OCI-LY1 (cell line): ENCODE results near the gene LMF2.

ENCODE experiments used
- EZH2 ChIP-seq: fragments of 200-600 bp; sonication (generic), shearing (Covaris generic); IDR thresholded peaks from 2 replicates; pipeline ENCODE4 v1.8.0; 2017; ENCODE audit warnings: borderline replicate concordance, mixed run types, mild to moderate bottlenecking, antibody characterized with exemption, low read length, moderate library complexity, mixed read lengths
- TF ChIP-seq, protein P1 (sequence below): fragments of 200-600 bp; sonication (generic), shearing (Covaris generic); IDR thresholded peaks from 2 replicates; pipeline ENCODE4 v1.5.1; 2017; ENCODE audit warnings: mild to moderate bottlenecking, antibody characterized with exemption, low read length, moderate library complexity, mixed read lengths

- TF ChIP-seq, protein P1, sequence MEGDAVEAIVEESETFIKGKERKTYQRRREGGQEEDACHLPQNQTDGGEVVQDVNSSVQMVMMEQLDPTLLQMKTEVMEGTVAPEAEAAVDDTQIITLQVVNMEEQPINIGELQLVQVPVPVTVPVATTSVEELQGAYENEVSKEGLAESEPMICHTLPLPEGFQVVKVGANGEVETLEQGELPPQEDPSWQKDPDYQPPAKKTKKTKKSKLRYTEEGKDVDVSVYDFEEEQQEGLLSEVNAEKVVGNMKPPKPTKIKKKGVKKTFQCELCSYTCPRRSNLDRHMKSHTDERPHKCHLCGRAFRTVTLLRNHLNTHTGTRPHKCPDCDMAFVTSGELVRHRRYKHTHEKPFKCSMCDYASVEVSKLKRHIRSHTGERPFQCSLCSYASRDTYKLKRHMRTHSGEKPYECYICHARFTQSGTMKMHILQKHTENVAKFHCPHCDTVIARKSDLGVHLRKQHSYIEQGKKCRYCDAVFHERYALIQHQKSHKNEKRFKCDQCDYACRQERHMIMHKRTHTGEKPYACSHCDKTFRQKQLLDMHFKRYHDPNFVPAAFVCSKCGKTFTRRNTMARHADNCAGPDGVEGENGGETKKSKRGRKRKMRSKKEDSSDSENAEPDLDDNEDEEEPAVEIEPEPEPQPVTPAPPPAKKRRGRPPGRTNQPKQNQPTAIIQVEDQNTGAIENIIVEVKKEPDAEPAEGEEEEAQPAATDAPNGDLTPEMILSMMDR = no peak
- no peak for TF ChIP-seq EZH2
These were observed 1.4 kb upstream of the LMF2 start for GRCh38 chr22:50508897-50509296.
